CD4-positive, alpha-beta T cell treated with Interferon alpha-2 for 1 hour (primary cell): Measurements from ENCODE around the gene GJB1.
"Not testable (repeated sequence)": the region's sequence is repeated elsewhere in the genome, so short reads cannot be mapped to it uniquely, and the experiment has no call there.

Experiments
- DNase-seq, 2 donors: peaks; one replicate each; pipeline ENCODE4 v3.0.0-alpha.2; 2020 to 2022

The GJB1 gene

GRCh38 chrX:71222929-71223328 lies at the start of gene GJB1:
Gene GJB1, plus strand, starts transcription at chrX:71223224. Its CDS starts 484 bp downstream, at chrX:71223708.
- no peak for DNase-seq

- DNase-seq: no peak
These were observed 49.6 kb upstream of the GJB1 start for GRCh38 chrX:71173440-71173839.

GRCh38 chrX:71174795-71175194 lies 48.2 kb upstream of the GJB1 start:
- DNase-seq: no peak

GRCh38 chrX:71175531-71175930 lies 47.5 kb upstream of the GJB1 start:
- no peak for DNase-seq

GRCh38 chrX:71177327-71177726 lies 45.7 kb upstream of the GJB1 start:
- no peak for DNase-seq

GRCh38 chrX:71178908-71179307 lies 44.1 kb upstream of the GJB1 start:
- peak; percentile 55 to 62 for DNase-seq

- DNase-seq: not testable (repeated sequence)
These were observed 42.3 kb upstream of the GJB1 start for GRCh38 chrX:71180579-71181265.

- peak; percentile 52 to 73 for DNase-seq
These were observed 41.5 kb upstream of the GJB1 start for GRCh38 chrX:71181558-71181909.

- DNase-seq: peak; percentile 86 to 90
These were observed 40.9 kb upstream of the GJB1 start for GRCh38 chrX:71181910-71182799.

GRCh38 chrX:71182871-71183270 lies 40.2 kb upstream of the GJB1 start:
- DNase-seq: no peak

GRCh38 chrX:71183341-71183740 lies 39.7 kb upstream of the GJB1 start:
- DNase-seq: no peak

- no peak for DNase-seq
These were observed 38.9 kb upstream of the GJB1 start for GRCh38 chrX:71184092-71184491.

GRCh38 chrX:71184803-71185495 lies 38.1 kb upstream of the GJB1 start:
- DNase-seq: no peak

- no peak for DNase-seq
These were observed 31.8 kb upstream of the GJB1 start for GRCh38 chrX:71191248-71191647.

GRCh38 chrX:71195964-71196649 lies 26.9 kb upstream of the GJB1 start:
- peak in 1 of 2 donors; percentile 25 for DNase-seq

- DNase-seq: peak; percentile 14 to 27
These were observed 25.0 kb upstream of the GJB1 start for GRCh38 chrX:71198066-71198465.

GRCh38 chrX:71199252-71200008 lies 23.6 kb upstream of the GJB1 start:
- no peak for DNase-seq

GRCh38 chrX:71210816-71211215 lies 12.2 kb upstream of the GJB1 start:
- no peak for DNase-seq

- no peak for DNase-seq
These were observed 10.5 kb upstream of the GJB1 start for GRCh38 chrX:71212536-71212935.

- no peak for DNase-seq
These were observed 8.9 kb upstream of the GJB1 start for GRCh38 chrX:71214152-71214551.

GRCh38 chrX:71214604-71215337 lies 8.3 kb upstream of the GJB1 start:
- no peak for DNase-seq
